K562 (cell line): Measurements from ENCODE around the gene TXN2. TPM values are rescaled to one million over a fixed set of nuclear protein-coding genes. Genes with fewer than 3 reads are reported as not detected.

Source experiments
- ATF6 ChIP-seq: sonication (generic); formaldehyde crosslinking; IDR thresholded peaks from 2 replicates; pipeline ENCODE4 v1.4.0; 2020; ENCODE audit warnings: mild to moderate bottlenecking, missing genetic modification reagents
- CBX5 ChIP-seq: IDR thresholded peaks from 2 replicates; pipeline ENCODE4 v1.6.1; 2014; ENCODE audit warnings: low read depth, borderline replicate concordance
- CREB5 ChIP-seq: fragments of 250-450 bp; sonication (Bioruptor Pico); IDR thresholded peaks from 2 replicates; pipeline ENCODE4 v1.5.0; 2020; ENCODE audit warnings: mild to moderate bottlenecking
- ELK1 ChIP-seq: sonication (generic); formaldehyde crosslinking; IDR thresholded peaks from 2 replicates; pipeline ENCODE4 v1.8.1; 2022; ENCODE audit warnings: missing genetic modification reagents
- HCFC1 ChIP-seq: IDR thresholded peaks from 2 replicates; pipeline ENCODE4 v1.6.1; 2012; ENCODE audit warnings: low read depth, low read length, improper control_type of control experiment
- KAT8 ChIP-seq: fragments of 450-650 bp; IDR thresholded peaks from 2 replicates; pipeline ENCODE4 v1.6.1; 2016; ENCODE audit warnings: low read depth, mild to moderate bottlenecking
- NCOR1 ChIP-seq: fragments of 450-650 bp; IDR thresholded peaks from 2 replicates; pipeline ENCODE4 v1.6.1; 2016; ENCODE audit warnings: mild to moderate bottlenecking, moderate library complexity
- NFATC3 ChIP-seq: fragments of 450-650 bp; IDR thresholded peaks from 2 replicates; pipeline ENCODE4 v1.6.1; 2017; ENCODE audit warnings: mild to moderate bottlenecking
- NFE2 ChIP-seq: IDR thresholded peaks from 2 replicates; pipeline ENCODE4 v1.6.1; 2014; ENCODE audit warnings: antibody characterized with exemption, low read depth
- NR0B1 ChIP-seq: fragments of 450-650 bp; IDR thresholded peaks from one replicate; pipeline ENCODE4 v1.6.1; 2018; ENCODE audit warnings: mild to moderate bottlenecking, moderate library complexity; ENCODE audit not compliant: partially characterized antibody
- POLR3A ChIP-seq: IDR thresholded peaks from 2 replicates; pipeline ENCODE4 v1.6.1; 2011; ENCODE audit warnings: borderline replicate concordance, mild to moderate bottlenecking, moderate library complexity; ENCODE audit not compliant: insufficient read length, insufficient read depth; ENCODE audit errors: extremely low read depth
- RFX1 ChIP-seq: fragments of 450-650 bp; IDR thresholded peaks from 2 replicates; pipeline ENCODE4 v1.6.1; 2016; ENCODE audit warnings: mild to moderate bottlenecking, moderate library complexity
- STAT5B ChIP-seq: fragments of 250-450 bp; sonication (Bioruptor Pico); IDR thresholded peaks from 2 replicates; pipeline ENCODE4 v1.8.0; 2021; ENCODE audit warnings: mild to moderate bottlenecking, inconsistent platforms
- ZFP91 ChIP-seq: sonication (generic); formaldehyde crosslinking; IDR thresholded peaks from 2 replicates; pipeline ENCODE4 v1.8.0; 2022; ENCODE audit warnings: mild to moderate bottlenecking, missing genetic modification reagents
- ZNF239 ChIP-seq: fragments of 250-450 bp; sonication (Bioruptor Pico); IDR thresholded peaks from 2 replicates; pipeline ENCODE4 v1.4.0; 2020; ENCODE audit warnings: mild to moderate bottlenecking
- ZNF511 ChIP-seq: sonication (generic); formaldehyde crosslinking; IDR thresholded peaks from 2 replicates; pipeline ENCODE4 v1.8.0; 2022; ENCODE audit warnings: mild to moderate bottlenecking, missing genetic modification reagents
- ZNF586 ChIP-seq: fragments of 450-650 bp; formaldehyde crosslinking; conservative IDR thresholded peaks from 2 replicates; pipeline ENCODE4 v1.4.0; 2020; ENCODE audit warnings: mild to moderate bottlenecking, moderate library complexity
- ZNF830 ChIP-seq: fragments of 250-450 bp; sonication (Bioruptor Pico); IDR thresholded peaks from 2 replicates; pipeline ENCODE4 v1.5.0; 2021; ENCODE audit warnings: mild to moderate bottlenecking
- polyA plus RNA-seq, 8 experiments: library from polyadenylated mRNA; depleted of rRNA in 4 of 8; stranded (reverse) in 5 of 8; unstranded in 3 of 8; fragments of >200 nt; fragmentation: Nextera tagmentation in 2 of 8; fragmentation: Illumina TruSeq in 1 of 8; extraction: Ambion mirVana in 2 of 8; extraction: Trizol in 1 of 8; gene quantifications; 2 replicates each; pipeline versions ENCODE4 v1.2.1 to v1.2.3, GENCODE V29; 2011 to 2014; ENCODE audit warnings: inconsistent platforms in 1 of 8, missing spikeins in 1 of 8
- total RNA-seq, 7 experiments: library from RNA; depleted of rRNA in 6 of 7; stranded (reverse); fragments of >200 nt in 6 of 7; fragmentation: Illumina TruSeq in 2 of 7; extraction: Trizol in 2 of 7; gene quantifications; 2 replicates each; pipeline versions ENCODE4 v1.2.1 to v1.2.3, GENCODE V29; 2011 to 2021; ENCODE audit warnings: low replicate concordance in 1 of 7

TXN2 gene
- total and polyA plus RNA-seq, 9 of the 15 experiments (the other 6 are each of a cell fraction or from before 2014, with no cell fraction given): 48.5 to 399 (median 118) TPM

GRCh38 chr22:36528795-36529751, 47.6 kb upstream of the TXN2 start, which contains the start of gene EIF3D (continued):
- no peak for TF ChIP-seq STAT5B
- no peak for TF ChIP-seq NR0B1
- peak; percentile 50; the same call in 1 of the 2 replicates for TF ChIP-seq NCOR1
- no peak for TF ChIP-seq ZFP91
- no peak for TF ChIP-seq CREB5 (CRISPR knock-in tag)
- no peak for TF ChIP-seq NFATC3
- no peak for TF ChIP-seq CBX5
- no peak for TF ChIP-seq ELK1 (CRISPR knock-in tag)
- TF ChIP-seq ZNF239 (CRISPR knock-in tag): no peak
- TF ChIP-seq NFE2: no peak
- no peak for TF ChIP-seq KAT8
- no peak for TF ChIP-seq ZNF586
- TF ChIP-seq ZNF830 (CRISPR knock-in tag): no peak
- no peak for TF ChIP-seq ZNF511 (CRISPR knock-in tag)
- TF ChIP-seq HCFC1: peak; percentile 88
- TF ChIP-seq POLR3A: no peak
- peak; percentile 40; the same call in 1 of the 2 replicates for TF ChIP-seq RFX1
- TF ChIP-seq ATF6: no peak; the same call in 1 of the 2 replicates
